ENCODE data around the gene PRKAR2B. TPM values are rescaled to one million over a fixed set of nuclear protein-coding genes. Genes with fewer than 3 reads are reported as not detected.

Gene PRKAR2B
- polyA plus RNA-seq, 1 of the 3 experiments (the other 2 are of a cell fraction): 17.3 TPM

GRCh38 chr7:107194052-107194451 is 149.5 kb downstream of the PRKAR2B start:
- no peaks in the 10 kb centered on the region for H3K9me3 ChIP-seq
- H3K4me2 ChIP-seq: no peak overlapping the region
- no peak overlapping the region for H3K4me3 ChIP-seq (ENCODE audit: low read depth in 2 of 2, low read length in 1 of 2)
- no peaks in the 10 kb centered on the region for H3K4me1 ChIP-seq (ENCODE audit: control insufficient read depth in 1 of 2, insufficient read depth in 2 of 2, low read depth in 1 of 2, low read length in 1 of 2)
- POLR2A ChIA-PET: no interaction called here
- H3K27ac ChIP-seq (ENCODE audit: low read depth in 2 of 2, low read length in 1 of 2): no peak overlapping the region; a peak in 1 of 4 replicates
- H3K36me3 ChIP-seq (replicated peaks in 1 of 2; ENCODE audit: control insufficient read depth in 1 of 2, insufficient read depth in 2 of 2, low read length in 1 of 2): peaks cover 65 to 80% of the 10 kb centered on the region in 2 experiments
- 98% methylated on average over 1 of the region's 1 CpG for WGBS (ENCODE audit: low lambda C conversion rate)
- CTCF ChIA-PET: interaction anchor here (0.9 to 3.3 kb wide), 14 partner anchors 9 to 685 kb away, joined by 3 to 22 read pairs (median 5); no protein-coding TSS in a partner anchor
- H3K9me2 ChIP-seq: no peaks in the 10 kb centered on the region
- H3F3A ChIP-seq (replicated peaks; ENCODE audit: insufficient read depth): peaks cover 8% of the 10 kb centered on the region
- DNase-seq: no peak
- no peak overlapping the region for H2AFZ ChIP-seq (ENCODE audit: low read depth)
- H4K20me1 ChIP-seq (ENCODE audit: insufficient read depth): no peaks in the 10 kb centered on the region
- no peaks in the 10 kb centered on the region for H3K79me2 ChIP-seq (ENCODE audit: insufficient read depth)
- TF ChIP-seq SMC3 (IDR thresholded peaks at IDR 0.05; ENCODE audit: low read depth, low read length) (no peak), FOXJ3 (CRISPR knock-in tag; IDR thresholded peaks at IDR 0.05) (no peak), RAD21 (IDR thresholded peaks at IDR 0.05; ENCODE audit: low read length) (peak; percentile 27; the same call in 1 of the 2 replicates), CTCF (IDR thresholded peaks at IDR 0.05) (peak; percentile 54), REST (IDR thresholded peaks at IDR 0.05; ENCODE audit: low read depth, low read length) (no peak)
- H3K9ac ChIP-seq: no peak overlapping the region
- H3K27me3 ChIP-seq (ENCODE audit: insufficient read depth): no peaks in the 10 kb centered on the region

- no peaks in the 10 kb centered on the region for H3K27me3 ChIP-seq (ENCODE audit: insufficient read depth)
- CTCF ChIA-PET: interaction anchor here (1.1 to 1.2 kb wide), 2 partner anchors 11 to 17 kb away, joined by 3 read pairs; no protein-coding TSS in a partner anchor
- no peaks in the 10 kb centered on the region for H3K9me3 ChIP-seq
- H3K4me1 ChIP-seq (ENCODE audit: control insufficient read depth in 1 of 2, insufficient read depth in 2 of 2, low read depth in 1 of 2, low read length in 1 of 2): no peaks in the 10 kb centered on the region
- no peak overlapping the region for H2AFZ ChIP-seq (ENCODE audit: low read depth)
- H3K9me2 ChIP-seq: no peaks in the 10 kb centered on the region
- peaks cover 64 to 80% of the 10 kb centered on the region in 2 experiments for H3K36me3 ChIP-seq (replicated peaks in 1 of 2; ENCODE audit: control insufficient read depth in 1 of 2, insufficient read depth in 2 of 2, low read length in 1 of 2)
- H3K4me2 ChIP-seq: no peak overlapping the region
- no peaks in the 10 kb centered on the region for H4K20me1 ChIP-seq (ENCODE audit: insufficient read depth)
- peaks cover 21% of the 10 kb centered on the region for H3F3A ChIP-seq (replicated peaks; ENCODE audit: insufficient read depth)
- DNase-seq: no peak
- H3K4me3 ChIP-seq (ENCODE audit: low read depth in 2 of 2, low read length in 1 of 2): no peak overlapping the region
- no peak overlapping the region for H3K27ac ChIP-seq (ENCODE audit: low read depth in 2 of 2, low read length in 1 of 2)
- POLR2A ChIA-PET: no interaction called here
- TF ChIP-seq IRF3 (IDR thresholded peaks at IDR 0.05; ENCODE audit: low read depth, low read length) (no peak), EZH2phosphoT487 (IDR thresholded peaks at IDR 0.05; ENCODE audit: borderline replicate concordance, low read depth) (no peak), FOXJ3 (CRISPR knock-in tag; IDR thresholded peaks at IDR 0.05) (no peak), PBX3 (IDR thresholded peaks at IDR 0.05) (no peak), RCOR1 (IDR thresholded peaks at IDR 0.05; ENCODE audit: low read length) (no peak), MAX (IDR thresholded peaks at IDR 0.05; ENCODE audit: low read depth) (no peak), SMC3 (IDR thresholded peaks at IDR 0.05; ENCODE audit: low read depth, low read length) (no peak), EP300 (IDR thresholded peaks at IDR 0.05; ENCODE audit: borderline replicate concordance in 1 of 2, low read depth in 1 of 2, low read length in 1 of 2) (no peak), POLR2AphosphoS5 (IDR thresholded peaks at IDR 0.05; ENCODE audit: low read depth, low read length) (no peak), ELF1 (IDR thresholded peaks at IDR 0.05) (no peak), RXRA (IDR thresholded peaks at IDR 0.05; ENCODE audit: borderline replicate concordance, low read depth) (no peak)
- 95% methylated on average over 10 of the region's 10 CpGs for WGBS (ENCODE audit: low lambda C conversion rate)
- H3K9ac ChIP-seq: no peak overlapping the region
- no peaks in the 10 kb centered on the region for H3K79me2 ChIP-seq (ENCODE audit: insufficient read depth)
These were observed 152.5 kb downstream of the PRKAR2B start for GRCh38 chr7:107196834-107197610.

Measured in SK-N-SH (cell line).